HG03439 (cell line): Measurements from ENCODE around the gene SLC22A4.

Source experiments
- ATAC-seq: cut with Tn5 transposase; IDR thresholded peaks from one replicate; pipeline ENCODE4 v1.9.1; 2021; ENCODE audit warnings: mild to moderate bottlenecking, moderate library complexity; ENCODE audit not compliant: unreplicated experiment

SLC22A4 gene

DNA sequence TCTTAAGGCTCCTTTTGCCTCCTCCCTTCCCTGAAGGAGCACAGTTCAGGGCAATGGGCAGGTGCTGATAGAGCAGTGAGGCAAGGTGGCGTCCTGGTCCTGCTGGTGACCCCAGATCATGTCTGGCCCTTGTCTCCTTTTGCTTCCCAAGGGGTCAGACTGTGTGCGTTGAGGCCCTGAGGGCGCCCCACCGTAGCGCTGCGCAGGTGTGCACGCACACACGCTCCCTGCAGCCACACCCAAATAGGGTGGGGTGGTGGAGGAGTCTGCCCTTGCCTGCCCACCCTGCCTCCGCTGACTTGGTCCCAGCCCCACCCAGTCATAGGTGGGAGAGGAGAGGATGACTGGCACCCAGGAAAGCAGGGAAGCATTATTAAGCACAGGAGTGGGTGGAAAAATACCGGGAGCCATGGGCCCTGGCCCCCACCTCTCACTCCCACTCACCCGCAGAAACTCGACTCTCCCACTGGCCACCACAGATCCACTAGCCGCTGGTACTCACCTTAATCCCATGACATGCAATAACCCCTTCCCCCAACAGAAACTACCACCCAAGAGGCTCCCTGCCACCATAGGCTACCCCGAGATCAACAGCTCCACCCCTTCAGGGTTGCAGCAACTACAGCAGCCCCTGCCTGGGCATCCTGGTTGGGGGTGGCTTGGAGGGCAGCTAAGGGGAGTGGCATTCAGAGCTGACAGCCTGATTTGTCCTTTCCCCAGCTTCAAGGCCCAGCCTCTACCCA lies 20.0 kb upstream of the SLC22A4 start:
- ATAC-seq, result no peak

DNA sequence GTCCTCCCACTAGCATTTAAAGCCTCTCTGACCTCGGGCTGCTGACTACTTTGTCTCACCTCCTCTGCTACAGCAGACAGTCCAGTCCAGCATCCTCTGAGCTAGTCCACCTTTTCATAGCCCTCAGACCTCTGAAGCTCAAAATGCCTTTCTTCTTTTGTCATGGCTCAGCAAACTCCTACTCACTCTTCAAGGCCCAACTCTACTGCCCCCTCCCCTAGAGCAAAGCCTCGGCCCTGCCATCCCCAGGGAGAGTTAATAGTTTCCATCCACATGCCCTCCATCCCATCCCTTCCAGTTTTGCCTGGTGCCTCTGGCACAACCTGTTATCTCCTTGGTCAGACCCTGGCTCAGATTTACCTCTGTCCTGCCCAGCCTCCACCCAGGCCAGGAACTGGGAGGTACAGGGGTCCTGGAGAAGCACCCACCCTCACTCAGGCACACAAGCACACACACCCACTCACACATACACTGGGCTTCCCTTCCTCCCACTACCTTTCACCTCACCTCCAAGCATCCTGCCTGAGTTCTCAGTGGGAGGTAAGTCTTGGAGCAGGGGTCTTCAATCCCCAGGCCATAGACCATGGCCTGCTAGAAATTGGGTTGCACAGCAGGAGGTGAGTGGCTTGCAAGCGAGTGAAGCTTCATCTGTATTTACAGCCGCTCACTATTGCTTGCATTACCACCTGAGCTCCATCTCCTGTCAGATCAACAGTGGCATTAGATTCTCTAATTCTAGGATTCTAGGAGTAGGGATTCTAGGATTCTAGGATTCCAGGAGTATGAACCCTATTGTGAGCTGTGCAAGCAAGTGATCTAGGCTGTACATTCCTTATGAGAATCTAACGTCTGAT lies 18.6 kb upstream of the SLC22A4 start:
- ATAC-seq, result no peak

DNA sequence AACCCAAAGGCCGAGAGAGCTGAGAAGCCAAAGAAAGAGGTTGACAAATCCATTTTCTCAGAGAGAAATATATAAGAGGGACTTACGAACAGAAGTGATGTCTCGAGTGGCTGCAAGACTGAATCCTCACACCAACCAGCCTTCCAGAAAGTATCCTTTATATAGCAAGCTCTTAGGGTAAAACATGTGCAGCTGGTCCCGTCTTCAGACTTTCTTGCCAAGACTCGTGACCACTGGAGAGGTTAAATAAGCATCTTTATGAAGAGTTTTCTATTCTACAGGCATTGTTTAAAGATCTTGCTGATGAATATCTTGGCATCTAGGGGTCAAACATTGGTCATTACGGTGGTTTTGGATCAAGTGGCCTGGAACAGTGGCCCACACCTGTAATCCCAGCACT lies 16.9 kb upstream of the SLC22A4 start:
- ATAC-seq, result no peak

DNA sequence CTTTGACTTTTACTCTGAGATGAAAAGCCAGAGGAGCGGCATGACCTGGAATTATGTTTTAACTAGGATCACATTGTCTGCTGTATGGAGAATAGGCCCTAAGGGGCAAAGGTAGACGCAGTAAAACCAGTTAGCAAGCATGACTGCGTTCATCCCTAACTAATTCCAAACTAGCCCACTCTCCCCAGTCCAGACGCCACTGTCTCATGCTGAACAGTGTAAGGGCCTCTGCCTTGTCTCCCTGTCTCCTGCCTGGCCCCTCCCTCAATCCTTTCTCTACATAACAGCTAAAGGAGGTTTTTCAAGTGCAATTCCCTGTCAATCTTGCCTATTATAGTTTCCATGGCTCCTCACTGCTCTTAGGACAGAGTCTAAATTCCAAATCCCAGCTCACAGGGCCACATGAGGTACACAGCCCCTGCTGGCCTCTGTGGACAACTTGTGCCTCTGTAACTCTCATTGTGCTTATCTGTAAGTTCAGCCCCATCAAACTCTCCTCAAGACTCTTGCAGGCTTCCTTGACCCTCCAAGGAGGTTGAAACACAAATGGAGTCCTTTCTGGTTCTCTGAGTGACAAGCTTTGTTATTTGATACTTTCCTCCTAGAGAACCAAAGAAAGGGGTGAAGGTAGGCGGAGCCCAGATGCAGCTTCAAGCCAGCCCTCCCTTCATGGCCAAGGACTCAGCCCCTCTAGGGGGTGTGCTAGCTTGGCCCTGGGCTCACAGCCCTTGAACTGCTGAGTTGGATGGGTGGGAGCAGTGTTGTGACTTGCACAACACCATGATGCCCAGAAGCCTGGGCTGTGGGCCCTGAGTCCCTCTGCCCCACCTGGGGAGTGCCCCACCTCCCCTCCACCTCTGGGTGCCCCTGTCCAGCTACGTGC lies 16.0 kb upstream of the SLC22A4 start:
- ATAC-seq, result no peak

DNA sequence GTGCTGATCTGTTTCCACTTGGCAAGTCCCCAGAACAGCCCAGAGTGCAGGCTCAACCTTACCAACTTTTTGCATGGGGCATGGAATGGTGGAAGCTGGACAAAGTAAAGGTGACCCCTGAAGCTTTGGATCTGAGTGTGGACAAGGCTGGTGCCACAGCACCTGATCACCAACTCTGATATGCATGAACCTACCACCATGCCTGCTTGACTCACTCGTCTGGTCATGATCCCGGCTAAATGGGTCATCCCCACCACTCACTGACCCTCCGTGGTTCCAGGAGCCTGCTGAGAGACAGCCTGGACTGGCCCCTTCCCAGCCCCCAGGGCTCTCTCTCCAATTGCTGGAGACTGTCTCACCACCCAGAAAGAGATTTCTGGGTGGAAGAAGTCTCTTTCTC lies 14.4 kb upstream of the SLC22A4 start:
- ATAC-seq, result no peak

- ATAC-seq, result no peak
Observed at GRCh38 chr5:132280371-132281240, 13.6 kb upstream of the SLC22A4 start.

DNA sequence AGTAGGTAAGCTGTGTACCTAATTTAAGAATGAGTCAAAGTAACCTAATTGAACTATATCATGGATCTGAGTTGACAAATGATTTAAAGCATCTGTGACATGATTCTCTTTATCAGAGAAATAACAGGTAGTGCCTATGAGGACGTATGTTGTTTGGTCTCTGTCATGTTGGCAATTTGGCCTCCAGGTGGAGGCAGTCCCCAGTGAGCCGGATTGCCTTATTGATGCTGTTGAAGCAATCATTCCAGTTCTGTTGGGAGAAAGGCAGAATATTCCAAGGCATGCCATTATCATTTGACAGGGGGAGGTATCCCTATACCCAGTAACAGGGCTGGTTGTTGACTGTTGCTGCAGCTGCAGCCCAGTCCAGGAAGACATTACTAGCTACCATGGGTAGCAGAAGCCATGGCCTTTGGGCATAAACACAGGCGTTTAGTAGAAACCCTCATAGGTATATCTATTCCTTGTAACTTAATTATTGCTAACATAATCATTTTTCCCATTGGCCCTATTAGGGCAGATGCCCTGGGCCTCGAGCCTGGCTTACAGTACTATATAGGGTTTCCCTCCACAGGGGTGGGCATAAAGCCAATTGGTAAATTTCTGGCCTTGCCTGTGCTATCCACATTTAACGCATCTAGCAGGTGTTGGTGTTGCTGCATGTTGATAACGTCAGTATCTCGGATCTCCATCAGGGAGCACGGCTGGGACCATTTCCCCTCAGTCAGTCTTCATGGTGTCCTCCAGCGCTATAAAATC lies 12.2 kb upstream of the SLC22A4 start:
- no peak for ATAC-seq

DNA sequence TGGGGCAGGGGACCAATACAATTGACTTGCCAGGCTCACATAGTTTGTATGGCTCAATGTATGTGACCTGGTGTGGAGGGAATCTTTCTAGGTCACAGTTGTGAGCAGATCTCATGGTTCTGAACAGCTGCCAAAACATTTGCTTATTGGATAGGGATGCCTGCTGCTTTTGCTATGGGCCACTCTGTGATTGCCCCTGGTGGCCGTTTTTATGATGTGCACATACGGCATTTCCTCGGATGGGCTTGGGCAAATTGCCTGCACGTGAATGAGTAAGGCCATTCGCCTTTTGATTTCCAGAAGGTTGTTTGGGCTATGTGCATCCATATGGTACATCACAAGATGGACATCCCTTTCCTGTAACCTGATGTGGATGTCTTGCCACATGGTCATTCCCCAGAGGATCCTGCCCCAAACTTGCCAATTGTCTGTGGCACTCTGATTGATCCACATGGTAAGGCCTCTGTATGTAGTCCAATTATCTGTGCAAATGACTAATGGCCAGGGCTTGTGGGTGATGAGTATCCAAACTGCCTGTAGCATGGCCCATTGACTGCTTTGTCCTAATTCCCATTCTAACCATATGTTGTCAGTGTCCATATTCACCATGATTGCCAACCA lies 10.7 kb upstream of the SLC22A4 start:
- ATAC-seq, result no peak

GRCh38 chr5:132289097-132289496 lies 5.1 kb upstream of the SLC22A4 start:
- no peak for ATAC-seq

DNA sequence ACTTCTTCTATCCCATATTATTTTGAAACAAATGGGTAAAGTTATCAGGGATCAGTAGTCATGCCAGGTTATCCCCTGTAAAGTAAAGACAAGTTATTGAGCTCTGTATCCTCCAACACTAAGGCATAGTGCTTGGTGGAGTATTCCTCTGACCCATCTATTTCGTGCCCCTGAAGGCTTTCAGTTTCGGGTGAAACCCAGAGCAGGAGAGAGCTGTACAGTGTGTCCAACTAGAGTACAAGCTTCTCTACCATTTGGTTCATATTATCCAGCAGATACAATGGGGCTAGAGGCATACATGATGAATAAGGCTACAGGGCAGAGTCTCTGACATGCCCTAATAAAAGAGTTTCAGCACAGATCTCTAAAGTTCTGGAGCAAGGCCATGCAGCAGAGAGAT lies 3.2 kb upstream of the SLC22A4 start:
- ATAC-seq, result no peak

GRCh38 chr5:132293066-132293991 lies 865 bp upstream of the SLC22A4 start:
- peak; percentile 47 for ATAC-seq

DNA sequence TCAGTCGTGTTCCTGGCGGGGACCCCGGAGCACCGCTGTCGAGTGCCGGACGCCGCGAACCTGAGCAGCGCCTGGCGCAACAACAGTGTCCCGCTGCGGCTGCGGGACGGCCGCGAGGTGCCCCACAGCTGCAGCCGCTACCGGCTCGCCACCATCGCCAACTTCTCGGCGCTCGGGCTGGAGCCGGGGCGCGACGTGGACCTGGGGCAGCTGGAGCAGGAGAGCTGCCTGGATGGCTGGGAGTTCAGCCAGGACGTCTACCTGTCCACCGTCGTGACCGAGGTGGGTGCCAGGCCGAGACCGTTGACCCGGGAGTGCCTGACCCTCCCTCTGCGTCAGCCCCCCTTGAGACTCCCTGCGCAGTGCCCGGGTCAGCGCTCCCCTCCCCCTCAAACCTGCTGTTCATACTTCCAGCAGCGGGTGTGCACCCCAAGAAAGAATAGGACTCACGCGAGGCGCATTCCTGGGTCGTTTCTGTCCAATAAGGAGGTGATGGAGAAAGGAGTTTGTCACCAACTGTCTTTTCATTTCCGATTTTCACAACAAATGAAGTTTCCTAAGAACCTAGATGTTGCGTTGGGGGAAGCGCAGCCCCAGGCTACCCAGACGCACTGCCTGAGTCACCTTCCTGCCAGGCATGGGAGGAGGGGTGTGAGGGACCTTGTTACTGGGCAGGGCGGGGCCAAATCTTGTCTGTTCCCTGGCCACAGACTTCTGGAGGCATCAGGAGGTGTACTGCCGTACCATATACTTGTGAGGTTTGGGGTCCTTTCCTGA lies 722 bp downstream of the SLC22A4 start:
- ATAC-seq, result peak; percentile 5

- no peak for ATAC-seq
Observed at GRCh38 chr5:132295505-132296411, 1.6 kb downstream of the SLC22A4 start.

DNA sequence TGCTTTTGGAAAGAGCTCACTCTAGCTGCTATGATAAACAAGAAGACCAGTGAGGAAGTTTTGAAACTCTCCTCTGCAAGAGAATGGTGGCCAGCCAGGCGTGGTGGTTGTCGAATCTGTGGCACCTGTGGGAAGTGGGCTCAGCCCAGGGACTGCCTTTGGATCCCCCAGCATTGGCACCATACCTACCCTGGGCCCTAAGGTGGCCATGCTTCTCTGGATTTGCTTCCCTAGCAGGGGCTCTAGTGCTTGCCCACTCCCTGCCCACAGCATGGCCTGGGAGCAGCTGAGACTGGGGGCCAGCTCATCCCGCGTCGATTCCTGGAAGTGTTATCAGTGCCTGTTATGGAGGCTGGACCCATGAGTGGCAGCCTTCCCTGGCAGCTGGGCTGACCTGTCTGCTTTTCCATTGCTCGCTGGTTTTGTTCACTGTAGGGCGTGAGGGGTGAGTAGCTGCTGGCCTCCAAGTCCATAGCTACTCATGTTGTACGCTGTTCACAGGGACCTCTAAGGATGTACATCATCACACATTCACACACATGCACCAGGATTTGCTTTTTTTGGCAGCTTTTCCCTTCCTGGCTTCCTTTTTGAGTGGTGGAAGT lies 2.3 kb downstream of the SLC22A4 start:
- ATAC-seq, result no peak

GRCh38 chr5:132297211-132297940 lies 3.2 kb downstream of the SLC22A4 start:
- no peak for ATAC-seq
